Measurements from ENCODE around the gene POLK.
"Not testable (repeated sequence)": the region's sequence is repeated elsewhere in the genome, so short reads cannot be mapped to it uniquely, and the experiment has no call there.

The POLK gene

DNA sequence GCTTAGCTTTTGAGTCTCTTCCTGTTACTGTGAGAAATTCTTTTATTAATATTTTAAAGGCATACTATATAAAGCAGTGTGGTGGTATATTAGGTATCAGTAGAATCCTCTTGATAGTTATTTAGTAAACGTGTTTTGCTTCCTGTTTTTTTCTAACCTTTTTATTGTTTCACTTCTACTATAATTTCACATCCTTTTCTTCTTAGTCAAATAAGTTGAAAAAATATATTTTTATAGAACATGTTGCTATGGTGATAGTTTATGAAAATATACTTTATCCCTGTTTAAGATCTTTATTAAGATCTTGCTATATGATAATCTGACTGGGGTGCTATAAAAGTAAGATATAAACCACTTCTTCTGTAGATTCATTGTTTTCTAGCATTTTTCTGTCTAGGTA, 2.1 kb downstream of the POLK start:
- no peaks in the 10 kb centered on the region for H3K27me3 ChIP-seq (ENCODE audit: control insufficient read depth, insufficient read depth, low read length)
- no peak overlapping the region for H3K27ac ChIP-seq (ENCODE audit: low read depth, low read length)
- no peak overlapping the region for H3K4me3 ChIP-seq (ENCODE audit: low read length)
- peaks cover 7% of the 10 kb centered on the region for H3K4me1 ChIP-seq (ENCODE audit: control insufficient read depth, insufficient read depth, low read length)
- no peaks in the 10 kb centered on the region for H3K36me3 ChIP-seq (ENCODE audit: control insufficient read depth, insufficient read depth, low read length)
- no peak overlapping the region for H3K9ac ChIP-seq (ENCODE audit: low read length)

DNA sequence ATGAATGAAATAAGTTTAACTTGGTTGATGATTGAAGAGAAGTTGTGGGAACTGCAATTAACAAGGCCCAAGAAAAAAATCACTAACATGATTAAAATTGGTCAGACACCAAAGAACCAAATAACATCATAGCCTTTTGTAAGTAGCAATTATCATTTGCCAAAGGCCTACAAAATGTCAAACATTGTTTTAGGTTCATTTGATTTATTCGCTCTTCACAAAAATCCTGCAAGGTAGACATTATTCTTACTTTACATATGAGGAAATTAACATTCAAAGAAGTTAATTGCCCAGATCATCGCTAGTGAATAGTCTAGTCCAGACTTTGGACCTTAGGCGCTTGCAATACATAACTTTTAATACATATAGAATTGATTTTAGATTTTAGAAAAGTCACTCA, 2.6 kb downstream of the POLK start:
- H3K36me3 ChIP-seq (ENCODE audit: control insufficient read depth, insufficient read depth, low read length) = no peaks in the 10 kb centered on the region
- no peak overlapping the region for H3K9ac ChIP-seq (ENCODE audit: low read length)
- H3K27me3 ChIP-seq (ENCODE audit: control insufficient read depth, insufficient read depth, low read length) = no peaks in the 10 kb centered on the region
- peaks cover 5% of the 10 kb centered on the region for H3K4me1 ChIP-seq (ENCODE audit: control insufficient read depth, insufficient read depth, low read length)
- H3K4me3 ChIP-seq (ENCODE audit: low read length) = no peak overlapping the region
- H3K27ac ChIP-seq (ENCODE audit: low read depth, low read length) = no peak overlapping the region

DNA sequence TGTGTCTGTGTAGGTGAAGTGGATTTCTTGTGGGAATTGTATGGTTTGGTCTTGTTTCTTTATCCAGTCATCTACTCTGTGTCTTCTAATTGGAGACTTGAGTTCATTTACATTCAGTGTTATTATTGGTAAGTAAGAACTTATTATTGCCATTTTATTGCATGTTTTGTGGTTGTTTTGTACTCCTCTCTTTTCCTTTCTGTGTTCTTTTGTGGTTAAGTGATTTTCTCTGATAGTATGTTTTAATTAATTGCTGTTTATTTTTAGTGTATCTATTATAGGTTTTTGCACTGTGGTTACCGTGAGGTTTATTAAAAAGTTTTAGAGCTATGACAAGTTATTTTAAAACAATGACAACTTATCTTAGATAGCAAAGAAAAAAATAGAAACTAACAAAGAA, 8.1 kb downstream of the POLK start:
- Histone ChIP-seq H3K4me3 (ENCODE audit: low read length) (no peak overlapping the region), H3K9ac (ENCODE audit: low read length) (no peak overlapping the region), H3K4me1 (ENCODE audit: control insufficient read depth, insufficient read depth, low read length) (no peaks in the 10 kb centered on the region)

DNA sequence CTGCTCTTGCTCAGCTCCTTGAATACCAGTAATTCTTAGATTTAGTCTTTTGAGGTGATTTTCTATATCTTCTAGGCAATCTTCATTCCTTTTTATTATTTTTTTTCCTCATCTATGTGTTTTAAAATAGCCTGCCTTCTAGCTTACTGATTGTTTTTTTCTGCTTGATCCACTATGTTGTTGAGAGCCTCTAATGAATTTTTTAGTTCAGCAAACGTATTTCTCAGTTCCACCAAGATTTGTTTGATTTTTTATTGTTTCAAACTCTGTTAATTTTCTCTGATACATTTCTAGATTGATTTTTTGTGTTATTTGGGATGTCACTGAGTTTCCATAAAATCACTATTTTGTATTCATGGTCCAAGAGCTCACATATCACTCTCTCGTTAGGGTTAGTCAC, 9.5 kb downstream of the POLK start:
- no peaks in the 10 kb centered on the region for H3K36me3 ChIP-seq (ENCODE audit: control insufficient read depth, insufficient read depth, low read length)
- H3K4me3 ChIP-seq (ENCODE audit: low read length) = no peak overlapping the region
- H3K4me1 ChIP-seq (ENCODE audit: control insufficient read depth, insufficient read depth, low read length) = no peaks in the 10 kb centered on the region
- H3K27ac ChIP-seq (ENCODE audit: low read depth, low read length) = no peak overlapping the region
- H3K27me3 ChIP-seq (ENCODE audit: control insufficient read depth, insufficient read depth, low read length) = no peaks in the 10 kb centered on the region
- H3K9ac ChIP-seq (ENCODE audit: low read length) = no peak overlapping the region

More for the DNA sequence above, 8.1 kb downstream of the POLK start:
- Histone ChIP-seq H3K27me3 (ENCODE audit: control insufficient read depth, insufficient read depth, low read length) (no peaks in the 10 kb centered on the region), H3K36me3 (ENCODE audit: control insufficient read depth, insufficient read depth, low read length) (no peaks in the 10 kb centered on the region), H3K27ac (ENCODE audit: low read depth, low read length) (no peak overlapping the region)

DNA sequence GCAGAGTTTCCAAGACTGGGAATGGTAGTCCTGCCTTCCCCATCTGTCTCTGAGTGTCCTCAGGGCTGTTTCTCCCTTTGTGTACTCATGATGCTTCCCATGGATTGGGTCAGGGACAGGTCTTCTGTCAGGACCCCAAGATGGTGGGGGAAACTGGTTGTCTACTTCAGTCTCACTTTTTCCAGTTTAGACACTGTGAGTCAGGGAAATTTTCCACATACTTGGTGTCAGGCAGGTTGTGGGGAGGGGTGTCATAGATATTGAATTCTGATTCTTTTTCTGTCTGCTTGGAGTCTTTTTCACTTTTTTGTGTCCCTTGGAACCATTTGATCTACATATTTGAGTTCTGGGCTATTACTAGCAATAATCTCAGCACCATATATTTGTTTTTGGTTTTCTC, 10.3 kb downstream of the POLK start:
- Histone ChIP-seq H3K27ac (ENCODE audit: low read depth, low read length) (no peak overlapping the region), H3K9ac (ENCODE audit: low read length) (no peak overlapping the region), H3K4me3 (ENCODE audit: low read length) (no peak overlapping the region), H3K36me3 (ENCODE audit: control insufficient read depth, insufficient read depth, low read length) (no peaks in the 10 kb centered on the region), H3K4me1 (ENCODE audit: control insufficient read depth, insufficient read depth, low read length) (no peaks in the 10 kb centered on the region), H3K27me3 (ENCODE audit: control insufficient read depth, insufficient read depth, low read length) (no peaks in the 10 kb centered on the region)

DNA sequence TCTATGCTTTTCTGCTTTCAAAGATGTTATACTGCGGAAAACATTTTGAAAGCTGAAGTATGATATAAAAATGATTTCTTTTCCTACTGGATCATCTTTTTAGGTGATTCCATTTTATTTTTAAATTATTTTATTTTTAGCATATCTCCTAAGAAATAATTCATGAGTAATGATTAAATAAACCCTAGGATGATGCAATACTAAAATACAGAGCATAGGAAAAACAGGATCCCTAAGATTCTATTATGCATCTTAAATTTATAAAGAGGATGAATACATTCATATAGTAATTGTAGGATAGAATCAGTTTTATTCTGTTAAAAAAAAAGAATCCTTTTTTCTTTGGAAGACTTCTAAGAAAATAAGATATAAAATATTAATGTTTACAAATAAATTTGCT, 10.9 kb downstream of the POLK start:
- no peak overlapping the region for H3K27ac ChIP-seq (ENCODE audit: low read depth, low read length)
- H3K27me3 ChIP-seq (ENCODE audit: control insufficient read depth, insufficient read depth, low read length) = no peaks in the 10 kb centered on the region
- no peak overlapping the region for H3K9ac ChIP-seq (ENCODE audit: low read length)
- H3K36me3 ChIP-seq (ENCODE audit: control insufficient read depth, insufficient read depth, low read length) = no peaks in the 10 kb centered on the region
- no peaks in the 10 kb centered on the region for H3K4me1 ChIP-seq (ENCODE audit: control insufficient read depth, insufficient read depth, low read length)
- no peak overlapping the region for H3K4me3 ChIP-seq (ENCODE audit: low read length)

DNA sequence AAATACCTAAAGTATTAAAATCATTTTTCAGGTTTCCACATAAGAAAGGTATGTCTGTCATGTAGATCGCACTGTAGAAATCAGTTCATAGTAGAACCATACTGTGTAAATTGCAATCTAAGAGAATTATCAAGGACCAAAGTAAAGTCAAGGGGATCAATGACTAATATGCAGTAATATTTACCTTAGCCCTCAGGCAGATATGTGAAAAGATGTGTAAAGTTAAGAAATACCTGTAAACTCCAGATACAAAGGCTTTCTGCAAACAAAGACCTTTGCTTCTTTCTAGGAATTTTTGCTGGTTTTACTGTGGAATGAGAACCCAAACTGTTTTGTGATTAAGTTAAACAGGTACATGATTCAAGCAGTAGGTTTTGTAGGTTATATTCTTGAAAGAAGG, 11.6 kb downstream of the POLK start:
- Histone ChIP-seq H3K9ac (ENCODE audit: low read length) (no peak overlapping the region), H3K27me3 (ENCODE audit: control insufficient read depth, insufficient read depth, low read length) (no peaks in the 10 kb centered on the region), H3K4me3 (ENCODE audit: low read length) (no peak overlapping the region), H3K27ac (ENCODE audit: low read depth, low read length) (no peak overlapping the region), H3K4me1 (ENCODE audit: control insufficient read depth, insufficient read depth, low read length) (no peaks in the 10 kb centered on the region), H3K36me3 (ENCODE audit: control insufficient read depth, insufficient read depth, low read length) (no peaks in the 10 kb centered on the region)

DNA sequence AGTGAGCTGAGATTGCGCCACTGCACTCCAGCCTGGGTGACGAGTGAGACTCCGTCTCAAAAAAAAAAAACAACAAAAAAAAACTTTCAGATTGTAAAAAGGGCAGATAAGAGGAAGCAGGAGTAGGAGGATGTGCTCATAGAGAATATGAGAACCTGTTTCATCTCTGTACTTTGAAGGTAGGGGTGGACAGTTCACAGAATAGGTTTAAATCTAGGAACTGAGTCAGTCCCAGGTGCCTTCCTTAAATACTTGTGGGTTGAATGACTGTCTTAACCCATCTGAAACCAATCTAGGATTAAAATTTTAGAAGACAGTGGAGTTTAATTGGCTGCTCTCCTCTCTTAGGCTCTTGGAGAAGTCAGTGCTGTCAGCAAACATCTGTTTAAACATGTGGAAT, 12.4 kb downstream of the POLK start:
- Histone ChIP-seq H3K27ac (ENCODE audit: low read depth, low read length) (no peak overlapping the region), H3K27me3 (ENCODE audit: control insufficient read depth, insufficient read depth, low read length) (no peaks in the 10 kb centered on the region), H3K4me3 (ENCODE audit: low read length) (no peak overlapping the region), H3K9ac (ENCODE audit: low read length) (no peak overlapping the region), H3K36me3 (ENCODE audit: control insufficient read depth, insufficient read depth, low read length) (no peaks in the 10 kb centered on the region), H3K4me1 (ENCODE audit: control insufficient read depth, insufficient read depth, low read length) (no peaks in the 10 kb centered on the region)

DNA sequence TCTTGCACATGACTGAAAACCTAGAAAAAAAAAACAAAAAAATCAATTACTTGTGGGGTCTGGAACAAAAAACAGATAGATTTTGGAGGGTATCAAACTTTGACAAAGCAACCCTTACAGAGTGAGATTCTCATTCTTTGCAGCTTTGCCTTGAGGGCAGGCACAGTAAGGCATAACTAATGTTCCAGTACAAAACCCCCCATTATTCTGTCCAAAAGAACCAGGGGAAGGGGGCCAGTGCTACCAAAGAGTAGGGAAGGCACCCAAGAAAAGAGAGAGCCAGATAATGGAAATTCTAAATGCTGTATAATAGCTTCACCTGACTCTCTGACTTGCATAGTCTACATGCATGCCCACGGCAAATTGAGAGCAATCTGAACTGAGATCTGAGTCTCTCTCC, 12.9 kb downstream of the POLK start:
- Histone ChIP-seq H3K27ac (ENCODE audit: low read depth, low read length) (no peak overlapping the region), H3K4me3 (ENCODE audit: low read length) (no peak overlapping the region), H3K4me1 (ENCODE audit: control insufficient read depth, insufficient read depth, low read length) (no peaks in the 10 kb centered on the region), H3K36me3 (ENCODE audit: control insufficient read depth, insufficient read depth, low read length) (no peaks in the 10 kb centered on the region), H3K27me3 (ENCODE audit: control insufficient read depth, insufficient read depth, low read length) (no peaks in the 10 kb centered on the region), H3K9ac (ENCODE audit: low read length) (no peak overlapping the region)

DNA sequence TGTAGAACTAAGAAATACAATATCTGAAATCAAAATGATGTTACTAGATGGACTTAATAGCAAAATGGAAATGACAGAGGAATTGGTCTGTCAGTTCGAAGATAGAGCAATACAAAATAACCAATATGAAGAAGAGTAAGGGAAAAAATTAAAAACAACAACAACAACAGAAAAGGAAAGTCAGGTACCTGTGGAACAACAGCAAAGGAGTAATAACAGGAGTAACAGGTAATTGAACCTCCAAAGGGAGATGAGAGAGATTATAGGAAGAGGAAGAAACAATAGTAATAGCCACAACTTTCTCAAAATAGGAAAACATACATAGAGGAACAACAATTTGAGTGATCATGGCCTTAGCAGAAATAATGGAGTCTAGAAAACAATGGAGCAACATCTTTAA, 13.7 kb downstream of the POLK start:
- Histone ChIP-seq H3K4me1 (ENCODE audit: control insufficient read depth, insufficient read depth, low read length) (no peaks in the 10 kb centered on the region), H3K9ac (ENCODE audit: low read length) (no peak overlapping the region), H3K4me3 (ENCODE audit: low read length) (no peak overlapping the region), H3K27ac (ENCODE audit: low read depth, low read length) (no peak overlapping the region), H3K36me3 (ENCODE audit: control insufficient read depth, insufficient read depth, low read length) (no peaks in the 10 kb centered on the region), H3K27me3 (ENCODE audit: control insufficient read depth, insufficient read depth, low read length) (no peaks in the 10 kb centered on the region)

DNA sequence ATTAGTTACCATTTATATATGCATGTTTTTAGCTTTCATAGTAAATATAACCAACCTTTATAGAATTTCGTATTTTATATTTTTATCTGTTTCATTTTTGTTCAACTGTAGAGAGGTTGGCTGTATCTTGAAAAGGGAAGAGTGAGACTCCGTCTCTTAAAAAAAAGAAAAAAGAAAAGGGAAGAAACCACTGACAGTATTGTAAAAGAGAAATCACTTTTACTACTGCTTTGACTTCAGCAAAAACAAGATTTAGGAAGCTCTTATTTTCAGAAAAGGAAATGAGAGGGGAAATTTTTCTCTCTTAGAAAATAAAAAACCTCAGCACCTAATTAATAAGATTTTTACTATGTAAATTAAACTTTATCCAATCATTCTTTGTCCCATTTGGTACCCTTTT, 14.4 kb downstream of the POLK start:
- H3K27me3 ChIP-seq (ENCODE audit: control insufficient read depth, insufficient read depth, low read length) = no peaks in the 10 kb centered on the region
- no peaks in the 10 kb centered on the region for H3K4me1 ChIP-seq (ENCODE audit: control insufficient read depth, insufficient read depth, low read length)
- H3K36me3 ChIP-seq (ENCODE audit: control insufficient read depth, insufficient read depth, low read length) = no peaks in the 10 kb centered on the region
- H3K27ac ChIP-seq (ENCODE audit: low read depth, low read length) = no peak overlapping the region
- H3K9ac ChIP-seq (ENCODE audit: low read length) = no peak overlapping the region
- no peak overlapping the region for H3K4me3 ChIP-seq (ENCODE audit: low read length)

DNA sequence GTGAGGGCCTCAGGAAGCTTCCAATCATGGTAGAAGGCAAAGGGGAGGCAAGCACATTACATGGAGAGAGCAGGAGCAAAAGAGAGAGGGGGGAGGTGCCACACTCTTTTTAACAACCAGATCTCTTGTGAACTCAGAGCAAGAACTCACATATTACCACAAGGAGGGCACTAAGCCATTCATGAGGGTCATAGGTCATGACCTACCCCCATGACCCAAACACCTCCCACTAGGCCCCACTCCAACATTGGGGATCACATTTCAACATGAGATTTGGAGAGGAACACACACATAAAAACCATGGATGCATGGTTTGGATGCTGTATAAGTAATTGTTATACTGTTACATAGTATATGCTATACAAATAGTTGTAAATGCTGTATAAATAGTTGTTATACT, 17.5 kb downstream of the POLK start:
- no peaks in the 10 kb centered on the region for H3K4me1 ChIP-seq (ENCODE audit: control insufficient read depth, insufficient read depth, low read length)
- no peaks in the 10 kb centered on the region for H3K27me3 ChIP-seq (ENCODE audit: control insufficient read depth, insufficient read depth, low read length)
- H3K4me3 ChIP-seq (ENCODE audit: low read length) = no peak overlapping the region
- no peak overlapping the region for H3K9ac ChIP-seq (ENCODE audit: low read length)
- H3K36me3 ChIP-seq (ENCODE audit: control insufficient read depth, insufficient read depth, low read length) = no peaks in the 10 kb centered on the region
- no peak overlapping the region for H3K27ac ChIP-seq (ENCODE audit: low read depth, low read length)

DNA sequence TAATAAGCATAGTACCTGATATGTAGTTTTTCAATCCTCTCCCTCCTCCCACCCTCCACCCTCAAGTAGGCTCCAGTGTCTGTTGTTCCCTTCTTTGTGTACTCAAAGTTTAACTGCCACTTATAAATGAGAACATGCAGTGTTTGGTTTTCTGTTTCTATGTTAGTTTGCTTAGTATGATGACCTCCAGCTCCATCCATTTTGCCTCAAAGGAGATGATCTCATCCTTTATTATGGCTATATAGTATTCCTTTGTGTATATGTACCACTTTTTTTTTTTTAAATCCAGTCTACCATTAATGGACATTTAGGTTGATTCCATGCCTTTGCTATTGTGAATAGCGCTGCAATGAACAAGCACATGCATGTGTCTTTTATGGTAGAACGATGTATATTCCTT, 20.5 kb downstream of the POLK start:
- Histone ChIP-seq H3K9ac (ENCODE audit: low read length) (no peak overlapping the region), H3K4me1 (ENCODE audit: control insufficient read depth, insufficient read depth, low read length) (no peaks in the 10 kb centered on the region), H3K27me3 (ENCODE audit: control insufficient read depth, insufficient read depth, low read length) (no peaks in the 10 kb centered on the region), H3K27ac (ENCODE audit: low read depth, low read length) (no peak overlapping the region), H3K4me3 (ENCODE audit: low read length) (no peak overlapping the region), H3K36me3 (ENCODE audit: control insufficient read depth, insufficient read depth, low read length) (no peaks in the 10 kb centered on the region)

DNA sequence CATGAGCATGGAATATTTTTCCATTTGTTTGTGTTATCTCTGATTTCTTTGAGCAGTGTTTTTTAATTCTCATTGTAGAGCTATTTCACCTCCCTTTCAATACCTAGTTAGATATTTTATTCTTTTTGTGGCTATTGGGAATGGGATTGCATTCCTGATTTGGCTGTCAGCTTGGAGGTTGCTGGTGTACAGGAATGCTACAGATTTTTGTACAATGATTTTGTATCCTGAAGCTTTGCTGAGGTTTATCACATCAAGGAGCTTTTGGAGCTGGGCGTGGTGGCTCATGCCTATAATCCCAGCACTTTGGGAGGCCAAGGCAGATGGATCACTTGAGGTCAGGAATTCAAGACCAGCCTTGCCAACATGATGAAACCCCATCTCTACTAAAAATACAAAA, 22.0 kb downstream of the POLK start:
- H3K9ac ChIP-seq (ENCODE audit: low read length); H3K4me1 ChIP-seq (ENCODE audit: control insufficient read depth, insufficient read depth, low read length); H3K4me3 ChIP-seq (ENCODE audit: low read length); H3K36me3 ChIP-seq (ENCODE audit: control insufficient read depth, insufficient read depth, low read length); H3K27ac ChIP-seq (ENCODE audit: low read depth, low read length); H3K27me3 ChIP-seq (ENCODE audit: control insufficient read depth, insufficient read depth, low read length): not testable (repeated sequence)

Measured in rectal smooth muscle tissue (tissue), 1 donor.